CD14-positive monocyte (primary cell): ENCODE data around the gene SELENOO. TPM values are rescaled to one million over a fixed set of nuclear protein-coding genes. Genes with fewer than 3 reads are reported as not detected.

ENCODE experiments used
- DNase-seq, 3 donors: peaks; one replicate each; pipeline ENCODE4 v3.0.0-alpha.2; 2011 to 2022
- H2AFZ ChIP-seq: 2 replicates; pipeline ENCODE4 v1.6.0; 2012; ENCODE audit warnings: mild to moderate bottlenecking, low read depth, low read length, inconsistent platforms; ENCODE audit not compliant: insufficient read depth, poor library complexity, severe bottlenecking
- H3K27ac ChIP-seq, 2 donors: 1 replicate in 1 of 2; 2 replicates in 1 of 2; pipeline ENCODE4 v1.5.1; 2012 to 2013; ENCODE audit warnings: low read length in 2 of 2, control low read depth in 1 of 2, inconsistent platforms in 1 of 2, low read depth in 1 of 2, mild to moderate bottlenecking in 1 of 2
- H3K27me3 ChIP-seq, 2 donors: one replicate each; pipeline versions ENCODE4 v1.6.0 to v1.6.1; 2011 to 2013; ENCODE audit warnings: low read length in 2 of 2; ENCODE audit not compliant: control insufficient read depth in 2 of 2, insufficient read depth in 2 of 2
- H3K36me3 ChIP-seq, 2 donors: replicated peaks in 1 of 2; 1 replicate in 1 of 2; 2 replicates in 1 of 2; pipeline versions ENCODE4 v1.5.1 to v1.6.1; 2012 to 2013; ENCODE audit warnings: low read length in 2 of 2, control low read depth in 1 of 2, inconsistent platforms in 1 of 2, mild to moderate bottlenecking in 1 of 2; ENCODE audit not compliant: insufficient read depth in 2 of 2, control insufficient read depth in 1 of 2
- H3K4me1 ChIP-seq, 2 donors: 1 replicate in 1 of 2; 2 replicates in 1 of 2; pipeline versions ENCODE4 v1.5.1 to v1.6.1; 2012 to 2013; ENCODE audit warnings: low read length in 2 of 2, control low read depth in 1 of 2, inconsistent platforms in 1 of 2, mild to moderate bottlenecking in 1 of 2, moderate library complexity in 1 of 2; ENCODE audit not compliant: insufficient read depth in 2 of 2, control insufficient read depth in 1 of 2
- H3K4me2 ChIP-seq: replicated peaks from 2 replicates; pipeline ENCODE3; 2012; ENCODE audit warnings: low read length, moderate library complexity, mild to moderate bottlenecking; ENCODE audit not compliant: poor library complexity, severe bottlenecking; ENCODE audit errors: extremely low read depth
- H3K4me3 ChIP-seq, 3 experiments: fragments of 200-600 bp in 1 of 3; sonication (generic) in 1 of 3; replicated peaks in 1 of 3; 1 replicate in 2 of 3; 2 replicates in 1 of 3; pipeline ENCODE4 v1.5.1; 2011 to 2013; ENCODE audit warnings: low read length in 3 of 3, mild to moderate bottlenecking in 3 of 3, control low read depth in 2 of 3, low read depth in 2 of 3, inconsistent platforms in 1 of 3, moderate library complexity in 1 of 3
- H3K79me2 ChIP-seq: 2 replicates; pipeline ENCODE4 v1.6.0; 2012; ENCODE audit warnings: mild to moderate bottlenecking, control low read depth, inconsistent platforms, low read length, moderate library complexity; ENCODE audit not compliant: insufficient read depth
- H3K9ac ChIP-seq: 2 replicates; pipeline ENCODE4 v1.6.0; 2017; ENCODE audit warnings: low read length, mild to moderate bottlenecking; ENCODE audit not compliant: insufficient read depth, poor library complexity, severe bottlenecking
- H3K9me3 ChIP-seq, 2 donors: replicated peaks in 1 of 2; 1 replicate in 1 of 2; 2 replicates in 1 of 2; pipeline versions ENCODE4 v1.5.1 to v1.6.1; 2012 to 2013; ENCODE audit warnings: low read length in 2 of 2, control low read depth in 1 of 2; ENCODE audit not compliant: control insufficient read depth in 1 of 2, insufficient read depth in 1 of 2
- H4K20me1 ChIP-seq: 2 replicates; pipeline ENCODE4 v1.6.0; 2012; ENCODE audit warnings: mild to moderate bottlenecking, low read length, control low read depth, moderate library complexity; ENCODE audit not compliant: insufficient read depth
- H3K27ac Mint-ChIP-seq, 7 donors: one replicate each; pipeline ENCODE4 v1.8.0; 2020; ENCODE audit warnings: mild to moderate bottlenecking in 7 of 7, mixed read lengths in 7 of 7, moderate library complexity in 6 of 7, inconsistent platforms in 2 of 7
- H3K27me3 Mint-ChIP-seq, 3 donors: one replicate each; pipeline ENCODE4 v1.8.0; 2021 to 2022; ENCODE audit warnings: low read depth in 3 of 3, mild to moderate bottlenecking in 3 of 3, mixed read lengths in 3 of 3, moderate library complexity in 3 of 3, inconsistent platforms in 1 of 3
- H3K36me3 Mint-ChIP-seq, 2 donors: one replicate each; pipeline ENCODE4 v1.8.0; 2020; ENCODE audit warnings: mixed read lengths in 2 of 2, inconsistent platforms in 1 of 2, mild to moderate bottlenecking in 1 of 2
- H3K4me1 Mint-ChIP-seq: one replicate; pipeline ENCODE4 v1.8.0; 2020; ENCODE audit warnings: mild to moderate bottlenecking, mixed read lengths
- H3K4me3 Mint-ChIP-seq, 2 donors: one replicate each; pipeline ENCODE4 v1.8.0; 2020; ENCODE audit warnings: mild to moderate bottlenecking in 2 of 2, mixed read lengths in 2 of 2, moderate library complexity in 1 of 2
- H3K9me3 Mint-ChIP-seq, 7 donors: one replicate each; pipeline ENCODE4 v1.8.0; 2020 to 2022; ENCODE audit warnings: mixed read lengths in 7 of 7, mild to moderate bottlenecking in 6 of 7, moderate library complexity in 6 of 7, inconsistent platforms in 2 of 7
- CTCF ChIP-seq: fragments of 200-600 bp; IDR thresholded peaks from one replicate; pipeline ENCODE4 v1.8.0; 2022; ENCODE audit warnings: antibody characterized with exemption, mild to moderate bottlenecking
- WGBS: methylation state at CpG from one replicate; pipeline ENCODE4 v1.1.5; 2013; ENCODE audit warnings: missing lambda C conversion rate; ENCODE audit not compliant: insufficient coverage; 5-methylcytosine and 5-hydroxymethylcytosine counted together
- intact Hi-C, 2 donors: fragments of 100-400 bp; cut with micrococcal nuclease; formaldehyde crosslinking; loops; one replicate each; pipeline versions ENCODE4 v1.15.0 to v1.15.1; 2023
- polyA plus RNA-seq, 3 donors: library from polyadenylated mRNA; depleted of rRNA in 1 of 3; unstranded in 2 of 3; stranded (reverse) in 1 of 3; fragments of 300-500 nt in 2 of 3; fragments of >200 nt in 1 of 3; fragmentation: Illumina TruSeq in 2 of 3; gene quantifications; 1 replicate in 2 of 3; 2 replicates in 1 of 3; pipeline ENCODE4 v1.2.3, GENCODE V29; 2012 to 2021

SELENOO gene
- polyA plus RNA-seq, 3 donors, result 2.7 to 76.9 (median 8.7) TPM

- peaks cover 98% of the 10 kb centered on the region for H4K20me1 ChIP-seq
- peak overlapping the region in 1 of 7 donors; percentile 13 for H3K27ac Mint-ChIP-seq
- WGBS, result 90% methylated on average over 14 of the region's 14 CpGs
These were observed 10.3 kb downstream of the SELENOO start for GRCh38 chr22:50211147-50211546.

GRCh38 chr22:50213263-50213662 lies 12.5 kb downstream of the SELENOO start:
- no peak overlapping the region for H3K4me3 ChIP-seq
- H3K79me2 ChIP-seq, result peaks cover 68% of the 10 kb centered on the region
- Mint-ChIP-seq H3K4me1 (peaks cover 4% of the 10 kb centered on the region), H3K27ac (peak overlapping the region in 1 of 7 donors; percentile 63), H3K36me3 (peaks cover 69 to 93% of the 10 kb centered on the region in 2 donors), H3K4me3 (no peak overlapping the region), H3K27me3 (no peaks in the 10 kb centered on the region), H3K9me3 (no peaks in the 10 kb centered on the region)
- H4K20me1 ChIP-seq, result peaks cover 100% of the 10 kb centered on the region
- H3K9ac ChIP-seq, result no peak overlapping the region
- WGBS, result 94% methylated on average over 8 of the region's 9 CpGs
- no peak for TF ChIP-seq CTCF
- peaks cover 0 to 4% of the 10 kb centered on the region in 2 donors for H3K4me1 ChIP-seq
- DNase-seq, result no peak
- H3K4me2 ChIP-seq, result no peak overlapping the region
- H2AFZ ChIP-seq, result no peak overlapping the region
- intact Hi-C loops, result no loop called here
- H3K27ac ChIP-seq, result no peak overlapping the region
- H3K9me3 ChIP-seq, result no peaks in the 10 kb centered on the region
- H3K36me3 ChIP-seq, result peaks cover 85 to 93% of the 10 kb centered on the region in 2 donors
- H3K27me3 ChIP-seq, result no peaks in the 10 kb centered on the region

More at GRCh38 chr22:50211147-50211546, 10.3 kb downstream of the SELENOO start:
- Histone ChIP-seq H3K79me2 (peaks cover 72% of the 10 kb centered on the region), H3K4me1 (peaks cover 17 to 21% of the 10 kb centered on the region in 2 donors), H3K9me3 (no peaks in the 10 kb centered on the region), H3K4me2 (no peak overlapping the region), H2AFZ (no peak overlapping the region), H3K27ac (no peak overlapping the region), H3K9ac (no peak overlapping the region), H3K36me3 (peaks cover 79 to 93% of the 10 kb centered on the region in 2 donors), H3K4me3 (no peak overlapping the region), H3K27me3 (no peaks in the 10 kb centered on the region)
- H3K9me3 Mint-ChIP-seq, result no peaks in the 10 kb centered on the region
- H3K36me3 Mint-ChIP-seq, result peaks cover 69 to 92% of the 10 kb centered on the region in 2 donors
- H3K4me1 Mint-ChIP-seq, result peaks cover 22% of the 10 kb centered on the region
- intact Hi-C loops, result no loop called here
- no peak for TF ChIP-seq CTCF
- DNase-seq, result no peak
- H3K27me3 Mint-ChIP-seq, result no peaks in the 10 kb centered on the region
- H3K4me3 Mint-ChIP-seq, result no peak overlapping the region
